Measurements from ENCODE around the gene BAMBI.

The BAMBI gene

GRCh38 chr10:28705472-28705871 lies 28.2 kb downstream of the BAMBI start:
- no peak for ATAC-seq (ENCODE audit: low read depth)
- no peaks in the 10 kb centered on the region for H3K4me1 Mint-ChIP-seq
- no peaks in the 10 kb centered on the region for H3K9me3 Mint-ChIP-seq
- no peak overlapping the region for H3K4me3 Mint-ChIP-seq
- no peak overlapping the region for H3K27ac Mint-ChIP-seq
- no peaks in the 10 kb centered on the region for H3K36me3 Mint-ChIP-seq
- peaks cover 5% of the 10 kb centered on the region for H3K27me3 Mint-ChIP-seq
- DNase-seq (ENCODE audit: low spot score in 2 of 2): no peak

- no peak for ATAC-seq (ENCODE audit: low read depth)
- no peak overlapping the region for H3K27ac Mint-ChIP-seq
- no peaks in the 10 kb centered on the region for H3K36me3 Mint-ChIP-seq
- no peak for DNase-seq (ENCODE audit: low spot score in 2 of 2)
- H3K9me3 Mint-ChIP-seq: no peaks in the 10 kb centered on the region
- H3K4me1 Mint-ChIP-seq: no peaks in the 10 kb centered on the region
- peaks cover 5% of the 10 kb centered on the region for H3K27me3 Mint-ChIP-seq
- H3K4me3 Mint-ChIP-seq: no peak overlapping the region
These were observed 31.8 kb downstream of the BAMBI start for GRCh38 chr10:28709001-28709710.

GRCh38 chr10:28710202-28710886 lies 33.0 kb downstream of the BAMBI start:
- no peak for ATAC-seq (ENCODE audit: low read depth)
- no peak for DNase-seq (ENCODE audit: low spot score in 2 of 2)

GRCh38 chr10:28711041-28711440 lies 33.7 kb downstream of the BAMBI start:
- no peaks in the 10 kb centered on the region for H3K9me3 Mint-ChIP-seq

More at GRCh38 chr10:28710202-28710886, 33.0 kb downstream of the BAMBI start:
- Mint-ChIP-seq H3K27me3 (peaks cover 5% of the 10 kb centered on the region), H3K4me1 (no peaks in the 10 kb centered on the region), H3K9me3 (no peaks in the 10 kb centered on the region), H3K4me3 (no peak overlapping the region), H3K27ac (no peak overlapping the region), H3K36me3 (no peaks in the 10 kb centered on the region)

GRCh38 chr10:28711776-28712175 lies 34.5 kb downstream of the BAMBI start:
- no peak overlapping the region for H3K4me3 Mint-ChIP-seq
- no peaks in the 10 kb centered on the region for H3K36me3 Mint-ChIP-seq
- ATAC-seq (ENCODE audit: low read depth) (no peak), DNase-seq (ENCODE audit: low spot score in 2 of 2) (no peak)
- no peaks in the 10 kb centered on the region for H3K4me1 Mint-ChIP-seq
- H3K27me3 Mint-ChIP-seq: peaks cover 4% of the 10 kb centered on the region
- H3K27ac Mint-ChIP-seq: no peak overlapping the region
- H3K9me3 Mint-ChIP-seq: peaks cover 1% of the 10 kb centered on the region

More at GRCh38 chr10:28711041-28711440, 33.7 kb downstream of the BAMBI start:
- Mint-ChIP-seq H3K4me1 (no peaks in the 10 kb centered on the region), H3K27me3 (peaks cover 4% of the 10 kb centered on the region), H3K27ac (no peak overlapping the region), H3K36me3 (no peaks in the 10 kb centered on the region), H3K4me3 (no peak overlapping the region)
- ATAC-seq (ENCODE audit: low read depth) (no peak), DNase-seq (ENCODE audit: low spot score in 2 of 2) (no peak)

- Mint-ChIP-seq H3K9me3 (peaks cover 3% of the 10 kb centered on the region), H3K4me3 (no peak overlapping the region), H3K36me3 (no peaks in the 10 kb centered on the region), H3K27me3 (peaks cover 4% of the 10 kb centered on the region), H3K4me1 (no peaks in the 10 kb centered on the region), H3K27ac (no peak overlapping the region)
- DNase-seq (ENCODE audit: low spot score in 2 of 2) (no peak), ATAC-seq (ENCODE audit: low read depth) (no peak)
These were observed 36.5 kb downstream of the BAMBI start for GRCh38 chr10:28713626-28714352.

GRCh38 chr10:28714401-28715053 lies 37.2 kb downstream of the BAMBI start:
- ATAC-seq (ENCODE audit: low read depth) (no peak), DNase-seq (ENCODE audit: low spot score in 2 of 2) (no peak)
- H3K9me3 Mint-ChIP-seq: peaks cover 3% of the 10 kb centered on the region
- H3K27me3 Mint-ChIP-seq: peaks cover 4% of the 10 kb centered on the region
- no peaks in the 10 kb centered on the region for H3K36me3 Mint-ChIP-seq
- no peaks in the 10 kb centered on the region for H3K4me1 Mint-ChIP-seq
- no peak overlapping the region for H3K27ac Mint-ChIP-seq
- no peak overlapping the region for H3K4me3 Mint-ChIP-seq

- Mint-ChIP-seq H3K4me1 (no peaks in the 10 kb centered on the region), H3K36me3 (no peaks in the 10 kb centered on the region), H3K4me3 (no peak overlapping the region), H3K27me3 (peaks cover 4% of the 10 kb centered on the region), H3K27ac (no peak overlapping the region), H3K9me3 (peaks cover 3% of the 10 kb centered on the region)
- no peak for ATAC-seq (ENCODE audit: low read depth)
- DNase-seq (ENCODE audit: low spot score in 2 of 2): no peak
These were observed 37.9 kb downstream of the BAMBI start for GRCh38 chr10:28715246-28715645.

- H3K4me3 Mint-ChIP-seq: no peak overlapping the region
- ATAC-seq (ENCODE audit: low read depth): no peak
- H3K27me3 Mint-ChIP-seq: peaks cover 4% of the 10 kb centered on the region
- no peak overlapping the region for H3K27ac Mint-ChIP-seq
- H3K9me3 Mint-ChIP-seq: peaks cover 3% of the 10 kb centered on the region
- no peak for DNase-seq (ENCODE audit: low spot score in 2 of 2)
- H3K4me1 Mint-ChIP-seq: no peaks in the 10 kb centered on the region
- H3K36me3 Mint-ChIP-seq: no peaks in the 10 kb centered on the region
These were observed 38.4 kb downstream of the BAMBI start for GRCh38 chr10:28715757-28716156.

- Mint-ChIP-seq H3K4me1 (no peaks in the 10 kb centered on the region), H3K9me3 (peaks cover 3% of the 10 kb centered on the region), H3K36me3 (no peaks in the 10 kb centered on the region), H3K27me3 (peaks cover 8% of the 10 kb centered on the region), H3K27ac (no peak overlapping the region), H3K4me3 (no peak overlapping the region)
- DNase-seq (ENCODE audit: low spot score in 2 of 2): no peak
- no peak for ATAC-seq (ENCODE audit: low read depth)
These were observed 39.4 kb downstream of the BAMBI start for GRCh38 chr10:28716748-28717147.

GRCh38 chr10:28717656-28718201 lies 40.4 kb downstream of the BAMBI start:
- Mint-ChIP-seq H3K9me3 (peaks cover 3% of the 10 kb centered on the region), H3K27ac (no peak overlapping the region), H3K4me3 (no peak overlapping the region), H3K27me3 (peaks cover 8% of the 10 kb centered on the region), H3K4me1 (no peaks in the 10 kb centered on the region), H3K36me3 (no peaks in the 10 kb centered on the region)
- ATAC-seq (ENCODE audit: low read depth): no peak
- DNase-seq (ENCODE audit: low spot score in 2 of 2): no peak

- no peak overlapping the region for H3K4me3 Mint-ChIP-seq
- H3K36me3 Mint-ChIP-seq: no peaks in the 10 kb centered on the region
- H3K27me3 Mint-ChIP-seq: peaks cover 9% of the 10 kb centered on the region
- H3K9me3 Mint-ChIP-seq: peaks cover 3% of the 10 kb centered on the region
- no peak for DNase-seq (ENCODE audit: low spot score in 2 of 2)
- H3K27ac Mint-ChIP-seq: no peak overlapping the region
- no peaks in the 10 kb centered on the region for H3K4me1 Mint-ChIP-seq
- no peak for ATAC-seq (ENCODE audit: low read depth)
These were observed 42.6 kb downstream of the BAMBI start for GRCh38 chr10:28719789-28720436.

GRCh38 chr10:28721318-28721951 lies 44.1 kb downstream of the BAMBI start:
- no peak overlapping the region for H3K4me3 Mint-ChIP-seq
- ATAC-seq (ENCODE audit: low read depth): no peak
- no peaks in the 10 kb centered on the region for H3K36me3 Mint-ChIP-seq
- H3K27me3 Mint-ChIP-seq: peaks cover 11% of the 10 kb centered on the region
- no peak for DNase-seq (ENCODE audit: low spot score in 2 of 2)
- no peaks in the 10 kb centered on the region for H3K4me1 Mint-ChIP-seq
- no peak overlapping the region for H3K27ac Mint-ChIP-seq
- H3K9me3 Mint-ChIP-seq: peaks cover 2% of the 10 kb centered on the region
